HepG2 (cell line): ENCODE data around the gene DCDC2C. TPM values are rescaled to one million over a fixed set of nuclear protein-coding genes. Genes with fewer than 3 reads are reported as not detected.
A peak's percentile ranks its signal among the peaks of the same experiment; 100 is the strongest.

Experiments used
- ATAC-seq: fragments of 200-7000 bp; cut with Tn5 transposase; 3 replicates; pipeline ENCODE4 v1.9.1; 2020; ENCODE audit warnings: mild to moderate bottlenecking, moderate library complexity
- BruUV-seq: library from RNA; stranded (reverse); fragments of 400-500 nt; replicated peaks from 2 replicates; lab custom pipeline; 2021; lab: Mats Ljungman, UMichigan
- CTCF ChIA-PET: fragments of 300-600 bp; formaldehyde crosslinking; extraction: SDS; loops from one replicate; lab custom pipeline; 2021; ENCODE audit warnings: low total read pairs, inconsistent platforms, low intra/inter-chr PET ratio; lab: Yijun Ruan, JAX
- POLR2A ChIA-PET: fragments of 350-600 bp; sonication (Branson Sonifier 250); formaldehyde crosslinking; loops from one replicate; lab custom pipeline; 2020; ENCODE audit warnings: antibody characterized with exemption, inconsistent platforms; lab: Yijun Ruan, JAX
- DNase-seq: peaks from one replicate; pipeline ENCODE4 v3.0.0-alpha.2; 2015; ENCODE audit warnings: low spot score
- FAIRE-seq: peaks from 3 replicates; lab custom pipeline; 2011; peaks lifted over from hg19 to GRCh38; lab: Jason Lieb, UNC
- H2AFZ ChIP-seq: one replicate; pipeline ENCODE4 v1.6.1; 2011; ENCODE audit warnings: low read length, inconsistent platforms
- H3K27ac ChIP-seq: fragments of 300-600 bp; 3 replicates; pipeline ENCODE4 v1.8.0; 2011; ENCODE audit warnings: mixed run types, mild to moderate bottlenecking, mixed read lengths, low read length, inconsistent platforms; ENCODE audit not compliant: insufficient read depth; ENCODE audit errors: extremely low read length
- H3K27me3 ChIP-seq, 2 experiments: fragments of 200-600 bp in 1 of 2; 2 replicates in 1 of 2; 3 replicates in 1 of 2; pipeline versions ENCODE4 v1.6.0 to v1.8.0; 2011; ENCODE audit warnings: low read length in 2 of 2, mild to moderate bottlenecking in 2 of 2, moderate library complexity in 2 of 2, inconsistent platforms in 1 of 2; ENCODE audit not compliant: insufficient read depth in 2 of 2, control insufficient read depth in 1 of 2
- H3K36me3 ChIP-seq, 2 experiments: fragments of 200-600 bp in 1 of 2; replicated peaks in 1 of 2; 2 replicates in 1 of 2; 3 replicates in 1 of 2; pipeline versions ENCODE4 v1.5.1 to v1.8.0; 2011; ENCODE audit warnings: low read length in 2 of 2, inconsistent platforms in 1 of 2; ENCODE audit not compliant: insufficient read depth in 2 of 2, control insufficient read depth in 1 of 2
- H3K4me1 ChIP-seq: 2 replicates; pipeline ENCODE4 v1.5.1; 2012; ENCODE audit warnings: low read length, inconsistent platforms; ENCODE audit not compliant: insufficient read depth
- H3K4me2 ChIP-seq: 2 replicates; pipeline ENCODE4 v1.6.0; 2011; ENCODE audit warnings: low read depth, low read length, inconsistent platforms
- H3K4me3 ChIP-seq, 3 experiments: fragments of 200-600 bp in 1 of 3; sonication (generic), shearing (Covaris generic) in 1 of 3; replicated peaks in 1 of 3; 2 replicates each; pipeline ENCODE4 v1.5.1; 2011 to 2016; ENCODE audit warnings: low read length in 3 of 3, inconsistent platforms in 2 of 3, low read depth in 2 of 3, mild to moderate bottlenecking in 2 of 3, control low read depth in 1 of 3, mixed read lengths in 1 of 3; ENCODE audit not compliant: insufficient read depth in 1 of 3
- H3K79me2 ChIP-seq: one replicate; pipeline ENCODE4 v1.6.1; 2011; ENCODE audit warnings: low read length, inconsistent platforms; ENCODE audit not compliant: insufficient read depth
- H3K9ac ChIP-seq: 2 replicates; pipeline ENCODE4 v1.6.0; 2011; ENCODE audit warnings: mild to moderate bottlenecking, low read depth, low read length, inconsistent platforms; ENCODE audit not compliant: insufficient read depth
- H3K9me3 ChIP-seq: 2 replicates; pipeline ENCODE4 v1.5.1; 2012; ENCODE audit warnings: mild to moderate bottlenecking, low read length
- H4K20me1 ChIP-seq: 2 replicates; pipeline ENCODE4 v1.6.0; 2011; ENCODE audit warnings: inconsistent platforms, mild to moderate bottlenecking, low read length, moderate library complexity; ENCODE audit not compliant: insufficient read depth
- ATF5 ChIP-seq: sonication (generic); formaldehyde crosslinking; IDR thresholded peaks from 2 replicates; pipeline ENCODE4 v1.4.0; 2020; ENCODE audit warnings: mild to moderate bottlenecking, low read depth, missing genetic modification reagents
- GABPA ChIP-seq, 2 experiments: IDR thresholded peaks; 2 replicates each; pipeline ENCODE4 v1.6.1; 2011 to 2016; ENCODE audit warnings: low read depth in 2 of 2, low read length in 1 of 2, missing biosample characterization in 1 of 2, missing genetic modification characterization in 1 of 2
- MAFG ChIP-seq: sonication (generic); formaldehyde crosslinking; IDR thresholded peaks from 2 replicates; pipeline ENCODE4 v1.5.1; 2020; ENCODE audit warnings: mild to moderate bottlenecking, missing genetic modification reagents
- NCOA1 ChIP-seq: sonication (generic); formaldehyde crosslinking; IDR thresholded peaks from 2 replicates; pipeline ENCODE4 v1.9.0; 2021; ENCODE audit warnings: missing genetic modification reagents
- SMAD9 ChIP-seq: sonication (generic); formaldehyde crosslinking; IDR thresholded peaks from 2 replicates; pipeline ENCODE4 v1.5.1; 2020; ENCODE audit warnings: mild to moderate bottlenecking, missing genetic modification reagents
- SRF ChIP-seq: IDR thresholded peaks from 2 replicates; pipeline ENCODE4 v1.6.1; 2011; ENCODE audit warnings: mild to moderate bottlenecking, low read depth, low read length, moderate library complexity
- TBP ChIP-seq: sonication (generic); formaldehyde crosslinking; IDR thresholded peaks from 2 replicates; pipeline ENCODE4 v1.5.0; 2020; ENCODE audit warnings: missing genetic modification reagents
- TEF ChIP-seq: sonication (generic); formaldehyde crosslinking; IDR thresholded peaks from 2 replicates; pipeline ENCODE4 v1.5.0; 2020; ENCODE audit warnings: missing genetic modification reagents
- ZFP82 ChIP-seq: sonication (generic); formaldehyde crosslinking; IDR thresholded peaks from 2 replicates; pipeline ENCODE4 v1.5.1; 2020; ENCODE audit warnings: mild to moderate bottlenecking, missing genetic modification reagents, borderline replicate concordance
- ZNF317 ChIP-seq: sonication (generic); formaldehyde crosslinking; IDR thresholded peaks from 2 replicates; pipeline ENCODE4 v1.5.0; 2020; ENCODE audit warnings: mild to moderate bottlenecking, missing genetic modification reagents
- ZNF766 ChIP-seq: sonication (generic); formaldehyde crosslinking; IDR thresholded peaks from 2 replicates; pipeline ENCODE4 v1.5.0; 2020; ENCODE audit warnings: missing genetic modification reagents, borderline replicate concordance
- WGBS: methylation state at CpG from one replicate; pipeline ENCODE4 v1.1.6; 2017; ENCODE audit warnings: low lambda C conversion rate; 5-methylcytosine and 5-hydroxymethylcytosine counted together
- in situ Hi-C: cut with HindIII; loops from 2 replicates; pipeline ENCODE4 v1.10.0; 2017; ENCODE audit warnings: low pct_unique_long_range_greater_than_20kb; ENCODE audit not compliant: extremely low pct_ligation_motif_present
- intact Hi-C: fragments of 100-400 bp; cut with micrococcal nuclease; formaldehyde crosslinking; loops from one replicate; pipeline ENCODE4 v1.10.0; 2022; ENCODE audit not compliant: unreplicated experiment
- polyA plus RNA-seq, 8 experiments: library from polyadenylated mRNA; depleted of rRNA in 3 of 8; stranded (reverse) in 7 of 8; unstranded in 1 of 8; fragments of >200 nt; fragmentation: Illumina TruSeq in 4 of 8; extraction: Trizol in 4 of 8; gene quantifications; 2 replicates each; pipeline versions ENCODE4 v1.2.1 to v1.2.3, GENCODE V29; 2011 to 2016; ENCODE audit warnings: low read depth in 4 of 8, missing spikeins in 1 of 8, mixed read lengths in 1 of 8; ENCODE audit not compliant: insufficient read depth in 1 of 8
- total RNA-seq, 5 experiments: library from RNA; depleted of rRNA; stranded (reverse); fragments of >200 nt; fragmentation: Illumina TruSeq; extraction: Trizol; gene quantifications; 2 replicates each; pipeline ENCODE4 v1.2.3, GENCODE V29; 2016; ENCODE audit warnings: low read depth in 1 of 5
- TF ChIP-seq, protein P1 (sequence below): sonication (generic); formaldehyde crosslinking; IDR thresholded peaks from 2 replicates; pipeline ENCODE4 v1.9.0; 2021; ENCODE audit warnings: missing genetic modification reagents, borderline replicate concordance
- TF ChIP-seq, protein P2 (sequence below): sonication (generic); formaldehyde crosslinking; conservative IDR thresholded peaks from 2 replicates; pipeline ENCODE4 v1.8.0; 2022; ENCODE audit warnings: low read depth, missing genetic modification reagents

DCDC2C gene
- total and polyA plus RNA-seq, 2 of the 13 experiments (the other 11 are each of a cell fraction or from before 2014, with no cell fraction given), result not detected

- Histone ChIP-seq H4K20me1 (no peaks in the 10 kb centered on the region), H3K27me3 (peaks cover 4 to 42% of the 10 kb centered on the region in 2 experiments), H3K4me2 (no peak overlapping the region), H3K27ac (no peak overlapping the region), H3K4me1 (no peaks in the 10 kb centered on the region), H3K4me3 (no peak overlapping the region), H3K9me3 (no peaks in the 10 kb centered on the region), H3K79me2 (no peaks in the 10 kb centered on the region), H3K9ac (no peak overlapping the region), H3K36me3 (no peaks in the 10 kb centered on the region), H2AFZ (no peak overlapping the region)
- no TSS peak for BruUV-seq
- CTCF ChIA-PET, result no interaction called here
- ATAC-seq (no peak), DNase-seq (no peak), FAIRE-seq (no peak)
- intact Hi-C loops, result no loop called here
- TF ChIP-seq TBP (CRISPR knock-in tag) (no peak), MAFG (CRISPR knock-in tag) (no peak), ZFP82 (CRISPR knock-in tag) (no peak), ATF5 (CRISPR knock-in tag) (no peak), GABPA (IDR thresholded peaks at IDR 0.05; ENCODE audit: low read depth, low read length) (0 out of 2 replicates have a peak, but pooled peaks have one; percentile 9), GABPA (CRISPR knock-in tag; IDR thresholded peaks at IDR 0.05; ENCODE audit: low read depth) (no peak)
- WGBS, result 52% methylated on average over 14 of the region's 14 CpGs
- in situ Hi-C loops, result no loop called here
- POLR2A ChIA-PET, result no interaction called here
Measured at GRCh38 chr2:3762771-3763447, 59.5 kb downstream of the DCDC2C start.

DNA sequence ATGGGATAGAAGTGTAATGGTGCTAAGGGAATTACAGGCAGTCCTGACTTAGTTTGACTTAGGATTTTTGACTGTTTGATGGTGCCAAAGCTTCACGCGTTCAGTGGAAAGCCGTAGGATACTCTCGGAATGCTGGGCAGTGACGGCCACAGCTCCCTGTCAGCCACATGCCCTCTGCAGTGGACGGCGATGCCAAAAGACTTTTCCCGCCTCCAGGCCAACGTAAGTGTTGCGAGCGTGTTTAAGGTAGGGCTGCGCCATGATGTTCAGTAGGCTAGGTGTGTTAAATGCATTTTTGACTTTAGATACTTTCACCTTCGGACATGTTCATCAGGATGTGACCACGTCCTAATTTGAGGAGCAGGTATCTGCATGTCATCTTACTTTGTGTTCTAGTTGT lies 63.4 kb downstream of the DCDC2C start:
- Histone ChIP-seq H3K27ac (no peak overlapping the region), H3K27me3 (peaks cover 2 to 60% of the 10 kb centered on the region in 2 experiments), H3K9ac (no peak overlapping the region), H3K9me3 (no peaks in the 10 kb centered on the region), H4K20me1 (no peaks in the 10 kb centered on the region), H2AFZ (no peak overlapping the region), H3K4me3 (no peak overlapping the region), H3K36me3 (no peaks in the 10 kb centered on the region), H3K4me1 (no peaks in the 10 kb centered on the region), H3K4me2 (no peak overlapping the region), H3K79me2 (no peaks in the 10 kb centered on the region)
- intact Hi-C loops (no loop called here), in situ Hi-C loops (no loop called here)
- 55% methylated on average over 14 of the region's 14 CpGs for WGBS
- POLR2A ChIA-PET, result no interaction called here
- CTCF ChIA-PET, result no interaction called here
- DNase-seq (no peak), FAIRE-seq (no peak), ATAC-seq (no peak)
- BruUV-seq, result no TSS peak
- TF ChIP-seq SRF, result no peak
- TF ChIP-seq, protein P1, sequence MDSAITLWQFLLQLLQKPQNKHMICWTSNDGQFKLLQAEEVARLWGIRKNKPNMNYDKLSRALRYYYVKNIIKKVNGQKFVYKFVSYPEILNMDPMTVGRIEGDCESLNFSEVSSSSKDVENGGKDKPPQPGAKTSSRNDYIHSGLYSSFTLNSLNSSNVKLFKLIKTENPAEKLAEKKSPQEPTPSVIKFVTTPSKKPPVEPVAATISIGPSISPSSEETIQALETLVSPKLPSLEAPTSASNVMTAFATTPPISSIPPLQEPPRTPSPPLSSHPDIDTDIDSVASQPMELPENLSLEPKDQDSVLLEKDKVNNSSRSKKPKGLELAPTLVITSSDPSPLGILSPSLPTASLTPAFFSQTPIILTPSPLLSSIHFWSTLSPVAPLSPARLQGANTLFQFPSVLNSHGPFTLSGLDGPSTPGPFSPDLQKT (CRISPR knock-in tag), result no peak
- no peak for TF ChIP-seq TEF (CRISPR knock-in tag)
- no peak for TF ChIP-seq ZNF766 (CRISPR knock-in tag)
- TF ChIP-seq ZNF317 (CRISPR knock-in tag), result no peak
- TF ChIP-seq, protein P2, sequence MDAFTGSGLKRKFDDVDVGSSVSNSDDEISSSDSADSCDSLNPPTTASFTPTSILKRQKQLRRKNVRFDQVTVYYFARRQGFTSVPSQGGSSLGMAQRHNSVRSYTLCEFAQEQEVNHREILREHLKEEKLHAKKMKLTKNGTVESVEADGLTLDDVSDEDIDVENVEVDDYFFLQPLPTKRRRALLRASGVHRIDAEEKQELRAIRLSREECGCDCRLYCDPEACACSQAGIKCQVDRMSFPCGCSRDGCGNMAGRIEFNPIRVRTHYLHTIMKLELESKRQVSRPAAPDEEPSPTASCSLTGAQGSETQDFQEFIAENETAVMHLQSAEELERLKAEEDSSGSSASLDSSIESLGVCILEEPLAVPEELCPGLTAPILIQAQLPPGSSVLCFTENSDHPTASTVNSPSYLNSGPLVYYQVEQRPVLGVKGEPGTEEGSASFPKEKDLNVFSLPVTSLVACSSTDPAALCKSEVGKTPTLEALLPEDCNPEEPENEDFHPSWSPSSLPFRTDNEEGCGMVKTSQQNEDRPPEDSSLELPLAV (CRISPR knock-in tag), result no peak
- TF ChIP-seq NCOA1 (CRISPR knock-in tag), result no peak
- TF ChIP-seq SMAD9 (CRISPR knock-in tag), result no peak
